GM18502 (cell line): ENCODE results near the gene DPP8.
"Not testable (repeated sequence)": the region's sequence is repeated elsewhere in the genome, so short reads cannot be mapped to it uniquely, and the experiment has no call there.

Experiments
- ATAC-seq: cut with Tn5 transposase; IDR thresholded peaks from one replicate; pipeline ENCODE4 v1.9.1; 2021; ENCODE audit warnings: mild to moderate bottlenecking; ENCODE audit not compliant: unreplicated experiment, poor library complexity

The DPP8 gene

GRCh38 chr15:65408324-65409035, 109.0 kb downstream of the DPP8 start:
- no peak for ATAC-seq

GRCh38 chr15:65406424-65407000, 111.0 kb downstream of the DPP8 start:
- ATAC-seq: no peak

- ATAC-seq: no peak
Measured at GRCh38 chr15:65405791-65406423, 111.6 kb downstream of the DPP8 start.

- ATAC-seq: no peak
Measured at GRCh38 chr15:65404186-65404872, 113.2 kb downstream of the DPP8 start.

GRCh38 chr15:65402961-65403360, 114.5 kb downstream of the DPP8 start:
- no peak for ATAC-seq

GRCh38 chr15:65401611-65402240, 115.8 kb downstream of the DPP8 start:
- no peak for ATAC-seq

GRCh38 chr15:65400760-65401610, 116.5 kb downstream of the DPP8 start:
- no peak for ATAC-seq

- no peak for ATAC-seq
Measured at GRCh38 chr15:65399997-65400396, 117.5 kb downstream of the DPP8 start.

- ATAC-seq: no peak
Measured at GRCh38 chr15:65399001-65399706, 118.3 kb downstream of the DPP8 start.

GRCh38 chr15:65398486-65398885, 119.0 kb downstream of the DPP8 start:
- not testable (repeated sequence) for ATAC-seq

- ATAC-seq: no peak
Measured at GRCh38 chr15:65396965-65397317, 120.5 kb downstream of the DPP8 start.

GRCh38 chr15:65396283-65396964, 121.1 kb downstream of the DPP8 start:
- ATAC-seq: no peak

- ATAC-seq: no peak
Measured at GRCh38 chr15:65395567-65396202, 121.8 kb downstream of the DPP8 start.

GRCh38 chr15:65394936-65395335, 122.6 kb downstream of the DPP8 start:
- no peak for ATAC-seq

- no peak for ATAC-seq
Measured at GRCh38 chr15:65394280-65394789, 123.2 kb downstream of the DPP8 start.

- no peak for ATAC-seq
Measured at GRCh38 chr15:65393557-65393956, 123.9 kb downstream of the DPP8 start.

- ATAC-seq: no peak
Measured at GRCh38 chr15:65393091-65393490, 124.4 kb downstream of the DPP8 start.
